Natural killer cell (primary cell): ENCODE results near the gene HLF. TPM values are rescaled to one million over a fixed set of nuclear protein-coding genes. Genes with fewer than 3 reads are reported as not detected.
A peak's percentile ranks its signal among the peaks of the same experiment; 100 is the strongest.

Source experiments
- ATAC-seq, 3 donors: fragments of 150-1000 bp in 2 of 3; fragments of 200-7000 bp in 1 of 3; cut with Tn5 transposase; 1 replicate in 1 of 3; 2 replicates in 2 of 3; pipeline ENCODE4 v1.10.0; 2021; ENCODE audit warnings: mild to moderate bottlenecking in 2 of 3, moderate library complexity in 2 of 3
- DNase-seq, 2 donors: peaks; one replicate each; pipeline versions ENCODE4 v3.0.0 to v3.0.0-alpha.2; 2013 to 2021; ENCODE audit warnings: mixed read lengths in 1 of 2
- H3K27ac ChIP-seq: one replicate; pipeline ENCODE4 v1.5.1; 2013; ENCODE audit warnings: mild to moderate bottlenecking, low read length
- H3K27me3 ChIP-seq: one replicate; pipeline ENCODE4 v1.6.1; 2013; ENCODE audit warnings: low read length; ENCODE audit not compliant: control insufficient read depth, insufficient read depth
- H3K36me3 ChIP-seq: one replicate; pipeline ENCODE4 v1.6.1; 2013; ENCODE audit warnings: low read length; ENCODE audit not compliant: control insufficient read depth, insufficient read depth
- H3K4me1 ChIP-seq: one replicate; pipeline ENCODE4 v1.6.1; 2013; ENCODE audit warnings: low read length; ENCODE audit not compliant: control insufficient read depth, insufficient read depth
- H3K4me3 ChIP-seq: one replicate; pipeline ENCODE4 v1.5.1; 2013; ENCODE audit warnings: low read length
- H3K9me3 ChIP-seq: one replicate; pipeline ENCODE4 v1.6.1; 2013; ENCODE audit warnings: low read length; ENCODE audit not compliant: control insufficient read depth, insufficient read depth
- H3K27ac Mint-ChIP-seq, 2 donors: one replicate each; pipeline ENCODE4 v1.8.0; 2022; ENCODE audit warnings: mild to moderate bottlenecking in 2 of 2, mixed read lengths in 2 of 2, moderate library complexity in 1 of 2
- H3K27me3 Mint-ChIP-seq, 2 donors: one replicate each; pipeline ENCODE4 v1.8.0; 2022; ENCODE audit warnings: low read depth in 2 of 2, mixed read lengths in 2 of 2
- H3K36me3 Mint-ChIP-seq: one replicate; pipeline ENCODE4 v1.8.0; 2022; ENCODE audit warnings: mixed read lengths
- H3K4me1 Mint-ChIP-seq, 2 donors: one replicate each; pipeline ENCODE4 v1.8.0; 2022; ENCODE audit warnings: mixed read lengths in 2 of 2
- H3K4me3 Mint-ChIP-seq: one replicate; pipeline ENCODE4 v1.8.0; 2022; ENCODE audit warnings: mild to moderate bottlenecking, moderate library complexity, mixed read lengths
- H3K9me3 Mint-ChIP-seq, 2 donors: one replicate each; pipeline ENCODE4 v1.8.0; 2022; ENCODE audit warnings: mixed read lengths in 2 of 2
- CTCF ChIP-seq: fragments of 200-600 bp; IDR thresholded peaks from one replicate; pipeline ENCODE4 v1.8.0; 2022; ENCODE audit warnings: antibody characterized with exemption
- WGBS: methylation state at CpG from one replicate; pipeline ENCODE4 v1.1.7; 2013; ENCODE audit warnings: missing lambda C conversion rate; ENCODE audit not compliant: insufficient coverage; 5-methylcytosine and 5-hydroxymethylcytosine counted together
- intact Hi-C: fragments of 100-400 bp; cut with micrococcal nuclease; formaldehyde crosslinking; loops from one replicate; pipeline ENCODE4 v1.14.2; 2022
- total RNA-seq, 4 donors: library from RNA; stranded (reverse); fragments of 120-200 nt in 1 of 4; gene quantifications; one replicate each; pipeline versions ENCODE4 v1.2.3 to v1.2.4, GENCODE V29; 2013 to 2022

HLF gene
- total RNA-seq, 3 donors from 2014 or later (not counting 1 experiment from before 2014, with no cell fraction given), result 0.14 to 0.59 (median 0.15) TPM

- no peak overlapping the region for H3K27ac ChIP-seq
- no peak for TF ChIP-seq CTCF
- Mint-ChIP-seq H3K27me3 (peaks cover 0 to 9% of the 10 kb centered on the region in 2 donors), H3K36me3 (no peaks in the 10 kb centered on the region), H3K9me3 (no peaks in the 10 kb centered on the region), H3K4me1 (peaks cover 15 to 22% of the 10 kb centered on the region in 2 donors), H3K27ac (no peak overlapping the region), H3K4me3 (no peak overlapping the region)
- H3K4me1 ChIP-seq, result peaks cover 9% of the 10 kb centered on the region
- DNase-seq, result no peak
- intact Hi-C loops, result no loop called here
- H3K36me3 ChIP-seq, result no peaks in the 10 kb centered on the region
- ATAC-seq, result no peak
- no peak overlapping the region for H3K4me3 ChIP-seq
- 89% methylated on average over 3 of the region's 3 CpGs for whole genome bisulfite sequencing
- no peaks in the 10 kb centered on the region for H3K27me3 ChIP-seq
- H3K9me3 ChIP-seq, result no peaks in the 10 kb centered on the region
Observed at GRCh38 chr17:55233840-55234239, 30.9 kb upstream of the HLF start.

- Mint-ChIP-seq H3K4me1 (peaks cover 18 to 24% of the 10 kb centered on the region in 2 donors), H3K36me3 (no peaks in the 10 kb centered on the region), H3K27ac (peak overlapping the region in 1 of 2 donors; percentile 3), H3K9me3 (no peaks in the 10 kb centered on the region), H3K4me3 (no peak overlapping the region), H3K27me3 (peaks cover 0 to 2% of the 10 kb centered on the region in 2 donors)
- no peak for TF ChIP-seq CTCF
- Histone ChIP-seq H3K27ac (no peak overlapping the region), H3K27me3 (no peaks in the 10 kb centered on the region), H3K4me3 (no peak overlapping the region), H3K4me1 (peaks cover 12% of the 10 kb centered on the region), H3K36me3 (no peaks in the 10 kb centered on the region), H3K9me3 (no peaks in the 10 kb centered on the region)
- ATAC-seq, result no peak
- no peak for DNase-seq
- intact Hi-C loops, result no loop called here
- 40% methylated on average over 1 of the region's 2 CpGs for WGBS
Observed at GRCh38 chr17:55236316-55236715, 28.4 kb upstream of the HLF start.

GRCh38 chr17:55237268-55237667 is 27.5 kb upstream of the HLF start:
- intact Hi-C loops, result loop anchor here (1.0 kb wide), 1 partner anchor 21 kb away; no protein-coding TSS in a partner anchor
- no peaks in the 10 kb centered on the region for H3K9me3 Mint-ChIP-seq
- peaks cover 2 to 7% of the 10 kb centered on the region in 2 donors for H3K27me3 Mint-ChIP-seq
- WGBS, result 10% methylated on average over 5 of the region's 6 CpGs
- TF ChIP-seq CTCF, result no peak
- ATAC-seq, result peak in 2 of 3 donors; percentile 25 to 46
- H3K27me3 ChIP-seq, result no peaks in the 10 kb centered on the region
- H3K4me1 ChIP-seq, result peaks cover 12% of the 10 kb centered on the region
- H3K4me3 ChIP-seq, result no peak overlapping the region
- peak overlapping the region; percentile 58 to 67 for H3K27ac Mint-ChIP-seq
- peak overlapping the region; percentile 84 for H3K4me3 Mint-ChIP-seq
- no peaks in the 10 kb centered on the region for H3K36me3 ChIP-seq
- peak in 1 of 2 donors; percentile 54 for DNase-seq
- no peak overlapping the region for H3K27ac ChIP-seq
- H3K9me3 ChIP-seq, result no peaks in the 10 kb centered on the region
- H3K4me1 Mint-ChIP-seq, result peaks cover 18 to 24% of the 10 kb centered on the region in 2 donors
- no peaks in the 10 kb centered on the region for H3K36me3 Mint-ChIP-seq

- Mint-ChIP-seq H3K27me3 (peaks cover 2 to 10% of the 10 kb centered on the region in 2 donors), H3K27ac (peak overlapping the region; percentile 58 to 67), H3K9me3 (no peaks in the 10 kb centered on the region), H3K4me3 (peak overlapping the region; percentile 84), H3K36me3 (no peaks in the 10 kb centered on the region), H3K4me1 (peaks cover 18 to 24% of the 10 kb centered on the region in 2 donors)
- Histone ChIP-seq H3K4me1 (peaks cover 12% of the 10 kb centered on the region), H3K36me3 (no peaks in the 10 kb centered on the region), H3K27ac (peak overlapping the region; percentile 9), H3K9me3 (no peaks in the 10 kb centered on the region), H3K4me3 (peak overlapping the region; percentile 47), H3K27me3 (peaks cover 2% of the 10 kb centered on the region)
- ATAC-seq, result peak in 1 of 3 donors; percentile 5
- no peak for DNase-seq
- WGBS, result 26% methylated on average over 6 of the region's 6 CpGs
- no peak for TF ChIP-seq CTCF
- intact Hi-C loops, result loop anchor here (1.0 to 2.0 kb wide), 2 partner anchors 22 to 29 kb away; no protein-coding TSS in a partner anchor
Observed at GRCh38 chr17:55237841-55238178, 26.9 kb upstream of the HLF start.
